GM12878 (cell line): Measurements from ENCODE around the gene HSCB. TPM values are rescaled to one million over a fixed set of nuclear protein-coding genes. Genes with fewer than 3 reads are reported as not detected.

ENCODE experiments used
- ATAC-seq: fragments of 200-7000 bp; cut with Tn5 transposase; 3 replicates; pipeline ENCODE4 v1.9.1; 2020; ENCODE audit warnings: mild to moderate bottlenecking, moderate library complexity
- BruUV-seq: library from RNA; stranded (reverse); fragments of 400-500 nt; replicated peaks from 2 replicates; lab custom pipeline; 2021; lab: Mats Ljungman, UMichigan
- CTCF ChIA-PET: fragments of 300-600 bp; sonication (Branson Sonifier 250); formaldehyde crosslinking; extraction: SDS; loops from one replicate; lab custom pipeline; 2021; ENCODE audit warnings: inconsistent platforms; lab: Yijun Ruan, JAX
- POLR2A ChIA-PET: fragments of 350-600 bp; formaldehyde crosslinking; extraction: SDS; loops from one replicate; lab custom pipeline; 2021; ENCODE audit warnings: inconsistent platforms; lab: Charles Lee
- RAD21 ChIA-PET: fragments of 300-600 bp; sonication (Branson Sonifier 250); formaldehyde crosslinking; loops from one replicate; lab custom pipeline; 2023; ENCODE audit warnings: antibody characterized with exemption; ENCODE audit not compliant: unreplicated experiment; lab: Charles Lee
- SMC1A ChIA-PET: fragments of 300-600 bp; sonication (Branson Sonifier 250); formaldehyde crosslinking; loops from one replicate; lab custom pipeline; 2023; ENCODE audit not compliant: unreplicated experiment, uncharacterized antibody; lab: Charles Lee
- DNase-seq: peaks from one replicate; pipeline ENCODE4 v3.0.0-alpha.2; 2011; ENCODE audit warnings: low read depth, low spot score
- FAIRE-seq: peaks from 3 replicates; lab custom pipeline; 2011; peaks lifted over from hg19 to GRCh38; lab: Jason Lieb, UNC
- H2AFZ ChIP-seq: 2 replicates; pipeline ENCODE4 v1.6.0; 2011; ENCODE audit warnings: low read depth, low read length, control low read depth; ENCODE audit not compliant: control insufficient read depth
- H3K27ac ChIP-seq: 2 replicates; pipeline ENCODE4 v1.5.1; 2011; ENCODE audit warnings: control low read depth; ENCODE audit not compliant: control insufficient read depth, insufficient read depth
- H3K27me3 ChIP-seq, 2 experiments: replicated peaks in 1 of 2; 2 replicates each; pipeline versions ENCODE4 v1.6.0 to v1.6.1; 2011; ENCODE audit warnings: low read length in 1 of 2; ENCODE audit not compliant: control insufficient read depth in 2 of 2, insufficient read depth in 2 of 2
- H3K36me3 ChIP-seq, 2 experiments: 2 replicates each; pipeline ENCODE4 v1.5.1; 2011; ENCODE audit warnings: low read length in 1 of 2; ENCODE audit not compliant: control insufficient read depth in 2 of 2, insufficient read depth in 2 of 2
- H3K4me1 ChIP-seq: 2 replicates; pipeline ENCODE4 v1.6.1; 2011; ENCODE audit warnings: mild to moderate bottlenecking, low read length, moderate library complexity, mixed read lengths; ENCODE audit not compliant: control insufficient read depth, insufficient read depth
- H3K4me2 ChIP-seq: 2 replicates; pipeline ENCODE4 v1.6.0; 2011; ENCODE audit warnings: control low read depth; ENCODE audit not compliant: control insufficient read depth, insufficient read depth
- H3K4me3 ChIP-seq: fragments of 200-600 bp; sonication (generic); 2 replicates; pipeline ENCODE4 v1.5.1; 2016
- H3K79me2 ChIP-seq: 2 replicates; pipeline ENCODE4 v1.6.0; 2011; ENCODE audit warnings: low read length; ENCODE audit not compliant: control insufficient read depth, insufficient read depth
- H3K9ac ChIP-seq: 2 replicates; pipeline ENCODE4 v1.8.0; 2011; ENCODE audit warnings: low read length, control low read depth, mixed read lengths; ENCODE audit not compliant: control insufficient read depth, insufficient read depth
- H3K9me3 ChIP-seq: replicated peaks from 3 replicates; pipeline ENCODE4 v1.5.1; 2011; ENCODE audit warnings: mild to moderate bottlenecking, low read length; ENCODE audit not compliant: control insufficient read depth, insufficient read depth
- H4K20me1 ChIP-seq: 2 replicates; pipeline ENCODE4 v1.6.0; 2011; ENCODE audit not compliant: control insufficient read depth, insufficient read depth
- CUX1 ChIP-seq: IDR thresholded peaks from 2 replicates; pipeline ENCODE4 v1.6.1; 2012; ENCODE audit warnings: improper control_type of control experiment, low read depth, low read length; ENCODE audit not compliant: insufficient replicate concordance
- DPF2 ChIP-seq: fragments of 450-650 bp; IDR thresholded peaks from 2 replicates; pipeline ENCODE4 v1.6.1; 2017; ENCODE audit warnings: mild to moderate bottlenecking
- EGR1 ChIP-seq, 2 experiments: IDR thresholded peaks; 1 replicate in 1 of 2; 2 replicates in 1 of 2; pipeline ENCODE4 v1.6.1; 2011 to 2012; ENCODE audit warnings: low read depth in 2 of 2, low read length in 2 of 2, borderline replicate concordance in 1 of 2, mild to moderate bottlenecking in 1 of 2, moderate library complexity in 1 of 2
- IKZF2 ChIP-seq, 2 experiments: fragments of 450-650 bp; IDR thresholded peaks; 2 replicates each; pipeline ENCODE4 v1.6.1; 2017; ENCODE audit warnings: mild to moderate bottlenecking in 2 of 2, moderate library complexity in 2 of 2
- JUNB ChIP-seq: IDR thresholded peaks from 2 replicates; pipeline ENCODE4 v1.6.1; 2016; ENCODE audit warnings: antibody characterized with exemption, mild to moderate bottlenecking
- MEF2B ChIP-seq: fragments of 450-650 bp; IDR thresholded peaks from 2 replicates; pipeline ENCODE4 v1.6.1; 2018; ENCODE audit warnings: mild to moderate bottlenecking, moderate library complexity; ENCODE audit not compliant: partially characterized antibody, poor library complexity, severe bottlenecking
- MYB ChIP-seq: fragments of 150-350 bp; IDR thresholded peaks from 2 replicates; pipeline ENCODE4 v1.6.1; 2014; ENCODE audit warnings: mild to moderate bottlenecking, low read depth, low read length, borderline replicate concordance
- NBN ChIP-seq: fragments of 450-650 bp; IDR thresholded peaks from 2 replicates; pipeline ENCODE4 v1.6.1; 2016
- NKRF ChIP-seq: fragments of 450-650 bp; conservative IDR thresholded peaks from 2 replicates; pipeline ENCODE4 v1.6.1; 2017; ENCODE audit warnings: mild to moderate bottlenecking, moderate library complexity
- NR2F1 ChIP-seq: fragments of 450-650 bp; conservative IDR thresholded peaks from 2 replicates; pipeline ENCODE4 v1.6.1; 2017; ENCODE audit warnings: mild to moderate bottlenecking
- PML ChIP-seq: IDR thresholded peaks from 2 replicates; pipeline ENCODE4 v1.6.1; 2012; ENCODE audit warnings: low read length, inconsistent platforms
- RUNX3 ChIP-seq: IDR thresholded peaks from 2 replicates; pipeline ENCODE4 v1.6.1; 2012; ENCODE audit warnings: low read length, inconsistent platforms
- STAT1 ChIP-seq: fragments of 450-650 bp; conservative IDR thresholded peaks from 2 replicates; pipeline ENCODE4 v1.6.1; 2014; ENCODE audit warnings: antibody characterized with exemption, mild to moderate bottlenecking
- TCF12 ChIP-seq: IDR thresholded peaks from 2 replicates; pipeline ENCODE4 v1.6.1; 2011; ENCODE audit warnings: low read depth, mild to moderate bottlenecking, low read length
- TCF3 ChIP-seq: IDR thresholded peaks from 2 replicates; pipeline ENCODE4 v1.6.1; 2012; ENCODE audit warnings: low read depth, mild to moderate bottlenecking, low read length, borderline replicate concordance; ENCODE audit not compliant: insufficient read depth
- ZNF217 ChIP-seq: fragments of 450-650 bp; IDR thresholded peaks from 2 replicates; pipeline ENCODE4 v1.6.1; 2017; ENCODE audit warnings: antibody characterized with exemption, mild to moderate bottlenecking
- ZNF24 ChIP-seq: fragments of 450-650 bp; IDR thresholded peaks from 2 replicates; pipeline ENCODE4 v1.6.1; 2017; ENCODE audit warnings: antibody characterized with exemption, mild to moderate bottlenecking
- ZSCAN29 ChIP-seq: fragments of 450-650 bp; IDR thresholded peaks from 2 replicates; pipeline ENCODE4 v1.6.1; 2017; ENCODE audit warnings: mild to moderate bottlenecking, moderate library complexity
- WGBS: methylation state at CpG from one replicate; pipeline ENCODE4 v1.1.6; 2016; ENCODE audit warnings: low lambda C conversion rate; ENCODE audit not compliant: insufficient replicate concordance, insufficient coverage; ENCODE audit errors: missing lambda C conversion rate; 5-methylcytosine and 5-hydroxymethylcytosine counted together
- in situ Hi-C: fragments of 300-500 bp; cut with MboI; formaldehyde crosslinking; loops from 9 replicates; pipeline ENCODE4 v1.14.3; 2018; ENCODE audit warnings: mixed read lengths
- intact Hi-C: fragments of 100-400 bp; cut with micrococcal nuclease; formaldehyde crosslinking; loops from one replicate; pipeline ENCODE4 v1.14.2; 2022; ENCODE audit not compliant: unreplicated experiment
- polyA plus RNA-seq, 11 experiments: library from polyadenylated mRNA; depleted of rRNA in 4 of 11; unstranded in 6 of 11; stranded (reverse) in 5 of 11; fragments of >200 nt; fragmentation: Nextera tagmentation in 4 of 11; fragmentation: Illumina TruSeq in 1 of 11; extraction: Ambion mirVana in 4 of 11; extraction: Trizol in 1 of 11; gene quantifications; 1 replicate in 1 of 11; 2 replicates in 10 of 11; pipeline versions ENCODE4 v1.2.1 to v1.2.3, GENCODE V29; 2011 to 2016; ENCODE audit warnings: inconsistent platforms in 2 of 11, missing spikeins in 2 of 11, low read depth in 1 of 11
- total RNA-seq, 4 experiments: library from RNA; depleted of rRNA in 3 of 4; stranded (reverse); fragments of >200 nt in 3 of 4; fragmentation: Illumina TruSeq in 1 of 4; extraction: Trizol in 1 of 4; gene quantifications; 2 replicates each; pipeline versions ENCODE4 v1.2.1 to v1.2.3, GENCODE V29; 2013 to 2021

The HSCB gene
- total and polyA plus RNA-seq, 10 of the 15 experiments (the other 5 are each of a cell fraction or from before 2014, with no cell fraction given), result 10.6 to 28.4 (median 20.8) TPM

- H3K4me1 ChIP-seq, result peaks cover 7% of the 10 kb centered on the region
- H3K27ac ChIP-seq, result peak overlapping the region; percentile 69
- H3K9me3 ChIP-seq, result no peaks in the 10 kb centered on the region
- CTCF ChIA-PET, result interaction anchor here (1.2 kb wide), 1 partner anchor 50 kb away, joined by 5 read pairs; no protein-coding TSS in a partner anchor
- H2AFZ ChIP-seq, result peak overlapping the region; percentile 76
- in situ Hi-C loops, result no loop called here
- intact Hi-C loops, result loop anchor here (5.0 kb wide), 1 partner anchor 51 kb away; no protein-coding TSS in a partner anchor
- SMC1A ChIA-PET, result interaction anchor here (0.7 to 2.5 kb wide), 11 partner anchors 10 to 86 kb away, joined by 3 to 9 read pairs (median 3); no protein-coding TSS in a partner anchor
- H3K4me3 ChIP-seq, result peak overlapping the region; percentile 69
- H3K4me2 ChIP-seq, result peak overlapping the region; percentile 87
- H3K36me3 ChIP-seq, result peaks cover 2 to 8% of the 10 kb centered on the region in 2 experiments; a peak in 3 of 4 replicates
- POLR2A ChIA-PET, result interaction anchor here (0.6 to 1.8 kb wide), 4 partner anchors 25 to 66 kb away, joined by 3 to 7 read pairs (median 6); partner anchors contain the start of genes CCDC117 and XBP1
- 4% methylated on average over 18 of the region's 18 CpGs for WGBS
- H3K79me2 ChIP-seq, result peaks cover 20% of the 10 kb centered on the region
- peak overlapping the region; percentile 68 for H3K9ac ChIP-seq
- ATAC-seq, result no peak; the same call in 2 of the 3 replicates
- FAIRE-seq, result no peak
- RAD21 ChIA-PET, result interaction anchor here (0.8 to 1.3 kb wide), 4 partner anchors 19 to 176 kb away, joined by 3 read pairs; partner anchors contain the start of gene XBP1
- BruUV-seq, result TSS peak; percentile 86
- DNase-seq, result no peak
- H4K20me1 ChIP-seq, result no peaks in the 10 kb centered on the region
- H3K27me3 ChIP-seq, result no peaks in the 10 kb centered on the region
- TF ChIP-seq STAT1, result no peak; the same call in 1 of the 2 replicates
- TF ChIP-seq MYB, result no peak
- no peak for TF ChIP-seq CUX1
- peak; percentile 32 to 40; a peak in 3 of 4 replicates for TF ChIP-seq IKZF2 (IDR thresholded peaks at IDR 0.05)
- TF ChIP-seq TCF12, result peak; percentile 94; the same call in 1 of the 2 replicates
- TF ChIP-seq DPF2, result peak; percentile 65; the same call in 1 of the 2 replicates
- peak; percentile 42; the same call in 1 of the 2 replicates for TF ChIP-seq TCF3
- 0 out of 2 replicates have a peak, but pooled peaks have one; percentile 5 for TF ChIP-seq ZSCAN29
- no peak for TF ChIP-seq PML
- TF ChIP-seq RUNX3, result peak; percentile 85
- TF ChIP-seq ZNF24, result peak; percentile 17; the same call in 1 of the 2 replicates
- peak; percentile 92 for TF ChIP-seq JUNB
- TF ChIP-seq NBN, result peak; percentile 53
- TF ChIP-seq ZNF217, result peak; percentile 85
- TF ChIP-seq NKRF, result peak; percentile 90
- TF ChIP-seq EGR1 (IDR thresholded peaks at IDR 0.05; ENCODE audit: borderline replicate concordance in 1 of 2, low read depth in 2 of 2, low read length in 2 of 2), result peak in 1 of 2 experiments; percentile 82; a peak in 2 of 3 replicates
- 0 out of 2 replicates have a peak, but pooled peaks have one; percentile 13 for TF ChIP-seq NR2F1
- peak; percentile 14 for TF ChIP-seq MEF2B
Observed at GRCh38 chr22:28741200-28741784, 547 bp upstream of the HSCB start.
